GM19238 (cell line): ENCODE data around the gene EYA3.

Experiments used
- DNase-seq: peaks from one replicate; pipeline ENCODE4 v3.0.0; 2011; ENCODE audit warnings: low spot score; ENCODE audit not compliant: insufficient read length

Gene EYA3

GRCh38 chr1:27971674-27972073 is 116.7 kb downstream of the EYA3 start:
- no peak for DNase-seq

- no peak for DNase-seq
Observed at GRCh38 chr1:27970401-27970800, 118.0 kb downstream of the EYA3 start.

- DNase-seq, result no peak
Observed at GRCh38 chr1:27968692-27969091, 119.7 kb downstream of the EYA3 start.

- no peak for DNase-seq
Observed at GRCh38 chr1:27967884-27968466, 120.4 kb downstream of the EYA3 start.

- no peak for DNase-seq
Observed at GRCh38 chr1:27967106-27967883, 121.1 kb downstream of the EYA3 start.

GRCh38 chr1:27966402-27967105 is 121.9 kb downstream of the EYA3 start:
- no peak for DNase-seq

- DNase-seq, result no peak
Observed at GRCh38 chr1:27963393-27963792, 125.0 kb downstream of the EYA3 start.

GRCh38 chr1:27961646-27962221 is 126.7 kb downstream of the EYA3 start:
- no peak for DNase-seq

GRCh38 chr1:27960762-27961645 is 127.4 kb downstream of the EYA3 start:
- no peak for DNase-seq

- DNase-seq, result peak; percentile 92
Observed at GRCh38 chr1:27959792-27960603, 128.4 kb downstream of the EYA3 start, which contains the start of gene XKR8. Gene XKR8 (plus strand): TSS chr1:27959973. CDS start chr1:27960070, 97 bp downstream.

GRCh38 chr1:27958513-27958912 is 129.9 kb downstream of the EYA3 start:
- DNase-seq, result no peak

- DNase-seq, result no peak
Observed at GRCh38 chr1:27957655-27958054, 130.8 kb downstream of the EYA3 start.

- no peak for DNase-seq
Observed at GRCh38 chr1:27956761-27957160, 131.6 kb downstream of the EYA3 start.

GRCh38 chr1:27955076-27955475 is 133.3 kb downstream of the EYA3 start:
- no peak for DNase-seq

GRCh38 chr1:27954186-27954585 is 134.2 kb downstream of the EYA3 start:
- no peak for DNase-seq

- no peak for DNase-seq
Observed at GRCh38 chr1:27952147-27952546, 136.3 kb downstream of the EYA3 start.

GRCh38 chr1:27951396-27951795 is 137.0 kb downstream of the EYA3 start:
- DNase-seq, result no peak

- DNase-seq, result no peak
Observed at GRCh38 chr1:27949027-27949426, 139.4 kb downstream of the EYA3 start.

GRCh38 chr1:27945020-27945419 is 143.4 kb downstream of the EYA3 start:
- no peak for DNase-seq
